H9 (cell line): ENCODE measurements around the gene ME3. TPM values are rescaled to one million over a fixed set of nuclear protein-coding genes. Genes with fewer than 3 reads are reported as not detected.

Experiments used
- DNase-seq: peaks from one replicate; pipeline ENCODE4 v3.0.0-alpha.2; 2017
- H2AFZ ChIP-seq: one replicate; pipeline ENCODE4 v1.6.1; 2013; ENCODE audit warnings: mild to moderate bottlenecking, low read length, control low read depth, moderate library complexity
- H2AK5ac ChIP-seq: 2 replicates; pipeline ENCODE4 v1.6.1; 2013; ENCODE audit warnings: low read length, control low read depth, mixed read lengths; ENCODE audit not compliant: insufficient read length
- H2BK120ac ChIP-seq: one replicate; pipeline ENCODE4 v1.6.1; 2013; ENCODE audit warnings: low read depth, mild to moderate bottlenecking, low read length, control low read depth, inconsistent platforms; ENCODE audit not compliant: poor library complexity, severe bottlenecking
- H2BK12ac ChIP-seq: 2 replicates; pipeline ENCODE4 v1.6.1; 2013; ENCODE audit warnings: low read length, control low read depth, mixed read lengths, low read depth; ENCODE audit not compliant: insufficient read length
- H2BK15ac ChIP-seq: 2 replicates; pipeline ENCODE4 v1.6.1; 2013; ENCODE audit warnings: low read depth, low read length, control low read depth
- H2BK20ac ChIP-seq: one replicate; pipeline ENCODE4 v1.6.1; 2013; ENCODE audit warnings: low read depth, mild to moderate bottlenecking, low read length, control low read depth, inconsistent platforms; ENCODE audit not compliant: poor library complexity, severe bottlenecking
- H2BK5ac ChIP-seq: 2 replicates; pipeline ENCODE4 v1.6.1; 2013; ENCODE audit warnings: low read length, control low read depth, mixed read lengths; ENCODE audit not compliant: insufficient read length
- H3K14ac ChIP-seq: 2 replicates; pipeline ENCODE4 v1.6.1; 2013; ENCODE audit warnings: low read length, control low read depth; ENCODE audit not compliant: insufficient read depth
- H3K18ac ChIP-seq: 2 replicates; pipeline ENCODE4 v1.6.1; 2013; ENCODE audit warnings: low read depth, mild to moderate bottlenecking, mixed read lengths, low read length, control low read depth; ENCODE audit not compliant: insufficient read length
- H3K23ac ChIP-seq: 2 replicates; pipeline ENCODE4 v1.6.1; 2013; ENCODE audit warnings: low read length, control low read depth, mixed read lengths, low read depth; ENCODE audit not compliant: insufficient read length
- H3K23me2 ChIP-seq: 2 replicates; pipeline ENCODE4 v1.6.1; 2013; ENCODE audit warnings: low read depth, mild to moderate bottlenecking, mixed read lengths, low read length, control low read depth; ENCODE audit not compliant: insufficient read length, poor library complexity, severe bottlenecking
- H3K27ac ChIP-seq: 2 replicates; pipeline ENCODE4 v1.5.1; 2013; ENCODE audit warnings: low read length, control low read depth, mixed read lengths, low read depth; ENCODE audit not compliant: insufficient read length
- H3K27me3 ChIP-seq: 2 replicates; pipeline ENCODE4 v1.6.1; 2013; ENCODE audit warnings: low read length, control low read depth, inconsistent platforms; ENCODE audit not compliant: insufficient read depth
- H3K4ac ChIP-seq: 2 replicates; pipeline ENCODE4 v1.6.1; 2013; ENCODE audit warnings: low read depth, mild to moderate bottlenecking, control low read depth, inconsistent platforms, low read length, moderate library complexity
- H3K4me1 ChIP-seq: 2 replicates; pipeline ENCODE4 v1.6.1; 2013; ENCODE audit warnings: low read length, control low read depth, inconsistent platforms; ENCODE audit not compliant: insufficient read depth
- H3K4me2 ChIP-seq: 2 replicates; pipeline ENCODE4 v1.6.1; 2013; ENCODE audit warnings: low read length, control low read depth, mixed read lengths; ENCODE audit not compliant: insufficient read length, insufficient read depth
- H3K56ac ChIP-seq: 2 replicates; pipeline ENCODE4 v1.6.1; 2013; ENCODE audit warnings: low read depth, mild to moderate bottlenecking, mixed read lengths, low read length, control low read depth; ENCODE audit not compliant: insufficient read length
- H3K79me1 ChIP-seq: 2 replicates; pipeline ENCODE4 v1.6.1; 2013; ENCODE audit warnings: low read depth, mild to moderate bottlenecking, moderate library complexity, low read length, control low read depth, inconsistent platforms; ENCODE audit not compliant: insufficient read depth, poor library complexity, severe bottlenecking
- H3K79me2 ChIP-seq: 2 replicates; pipeline ENCODE4 v1.6.1; 2013; ENCODE audit warnings: low read length, control low read depth, inconsistent platforms; ENCODE audit not compliant: insufficient read depth
- H3K9ac ChIP-seq: 2 replicates; pipeline ENCODE4 v1.6.1; 2013; ENCODE audit warnings: low read length, control low read depth, mixed read lengths; ENCODE audit not compliant: insufficient read length; ENCODE audit errors: extremely low read depth
- H3K9me3 ChIP-seq: one replicate; pipeline ENCODE4 v1.6.1; 2013; ENCODE audit warnings: low read depth, low read length, inconsistent platforms; ENCODE audit not compliant: control insufficient read depth
- H3T11ph ChIP-seq: one replicate; pipeline ENCODE4 v1.6.1; 2013; ENCODE audit warnings: mild to moderate bottlenecking, low read length, control low read depth, inconsistent platforms
- H4K20me1 ChIP-seq: one replicate; pipeline ENCODE4 v1.6.1; 2013; ENCODE audit not compliant: control insufficient read depth, insufficient read length, insufficient read depth
- H4K5ac ChIP-seq: 2 replicates; pipeline ENCODE4 v1.6.1; 2013; ENCODE audit warnings: low read depth, mild to moderate bottlenecking, mixed read lengths, low read length, control low read depth; ENCODE audit not compliant: insufficient read length
- H4K8ac ChIP-seq: replicated peaks from 2 replicates; pipeline ENCODE4 v1.6.1; 2013; ENCODE audit warnings: low read length, control low read depth, mixed read lengths, low read depth; ENCODE audit not compliant: insufficient read length
- H4K91ac ChIP-seq: 2 replicates; pipeline ENCODE4 v1.6.1; 2013; ENCODE audit warnings: low read depth, mild to moderate bottlenecking, moderate library complexity, mixed read lengths, low read length, control low read depth; ENCODE audit not compliant: insufficient read length
- H3K27ac Mint-ChIP-seq, 3 experiments: 2 replicates in 2 of 3; 3 replicates in 1 of 3; pipeline ENCODE4 v1.8.0; 2020 to 2021; ENCODE audit warnings: mixed read lengths in 3 of 3, mild to moderate bottlenecking in 1 of 3, moderate library complexity in 1 of 3
- H3K27me3 Mint-ChIP-seq: 2 replicates; pipeline ENCODE4 v1.8.0; 2021; ENCODE audit warnings: low read depth, mild to moderate bottlenecking, moderate library complexity, mixed read lengths
- H3K36me3 Mint-ChIP-seq, 3 experiments: 2 replicates in 2 of 3; 3 replicates in 1 of 3; pipeline ENCODE4 v1.8.0; 2020 to 2021; ENCODE audit warnings: low read depth in 3 of 3, mixed read lengths in 3 of 3; ENCODE audit not compliant: insufficient read depth in 1 of 3
- H3K4me1 Mint-ChIP-seq, 2 experiments: 2 replicates each; pipeline ENCODE4 v1.8.0; 2020; ENCODE audit warnings: mixed read lengths in 2 of 2
- H3K4me3 Mint-ChIP-seq, 2 experiments: 2 replicates in 1 of 2; 3 replicates in 1 of 2; pipeline ENCODE4 v1.8.0; 2020 to 2021; ENCODE audit warnings: mild to moderate bottlenecking in 2 of 2, mixed read lengths in 2 of 2, moderate library complexity in 1 of 2
- H3K9me3 Mint-ChIP-seq, 2 experiments: 2 replicates in 1 of 2; 3 replicates in 1 of 2; pipeline ENCODE4 v1.8.0; 2020; ENCODE audit warnings: mild to moderate bottlenecking in 2 of 2, mixed read lengths in 2 of 2, moderate library complexity in 1 of 2
- CTCF ChIP-seq: fragments of 200-600 bp; sonication (generic); conservative IDR thresholded peaks from 3 replicates; pipeline ENCODE4 v1.8.0; 2021; ENCODE audit warnings: antibody characterized with exemption, mild to moderate bottlenecking
- WGBS: extraction: QIAGEN DNeasy Blood & Tissue Kit; methylation state at CpG from one replicate; pipeline ENCODE4 v1.1.7; 2013; ENCODE audit warnings: missing lambda C conversion rate, low lambda C conversion rate, mixed read lengths; ENCODE audit not compliant: insufficient read length; ENCODE audit errors: extremely low coverage; 5-methylcytosine and 5-hydroxymethylcytosine counted together
- total RNA-seq: library from RNA; stranded (reverse); gene quantifications from 2 replicates; pipeline ENCODE4 v1.2.1, GENCODE V29; 2021

The ME3 gene
- total RNA-seq, 1 experiment from 2014 or later = 2.8 TPM

GRCh38 chr11:86575927-86576326 lies 96.5 kb downstream of the ME3 start:
- H3K27me3 Mint-ChIP-seq = peaks cover 2% of the 10 kb centered on the region; the same call in 1 of the 2 replicates
- H3K9ac ChIP-seq = no peak overlapping the region

More at GRCh38 chr11:86575927-86576326, 96.5 kb downstream of the ME3 start:
- Mint-ChIP-seq H3K4me1 (peaks cover 3 to 11% of the 10 kb centered on the region in 2 experiments), H3K9me3 (no peaks in the 10 kb centered on the region), H3K36me3 (no peaks in the 10 kb centered on the region), H3K27ac (no peak overlapping the region), H3K4me3 (no peak overlapping the region)
- H3K23me2 ChIP-seq = no peaks in the 10 kb centered on the region
- no peak overlapping the region for H4K8ac ChIP-seq
- no CpG with 5 or more reads among the region's 2 CpGs for WGBS
- H2BK5ac ChIP-seq = no peak overlapping the region
- no peak overlapping the region for H2AFZ ChIP-seq
- no peaks in the 10 kb centered on the region for H3K9me3 ChIP-seq
- H2BK20ac ChIP-seq = no peak overlapping the region
- TF ChIP-seq CTCF = no peak
- no peak overlapping the region; the same call in 1 of the 2 replicates for H3K4ac ChIP-seq
- H2AK5ac ChIP-seq = no peak overlapping the region
- H3K18ac ChIP-seq = no peak overlapping the region
- no peak overlapping the region for H2BK12ac ChIP-seq
- H3K79me2 ChIP-seq = no peaks in the 10 kb centered on the region
- H2BK15ac ChIP-seq = no peak overlapping the region
- H3K23ac ChIP-seq = no peak overlapping the region
- H3K4me1 ChIP-seq = no peaks in the 10 kb centered on the region
- DNase-seq = no peak
- H2BK120ac ChIP-seq = no peak overlapping the region
- H3K14ac ChIP-seq = no peak overlapping the region
- H3K79me1 ChIP-seq = no peaks in the 10 kb centered on the region
- no peak overlapping the region for H3T11ph ChIP-seq
- H4K91ac ChIP-seq = no peak overlapping the region
- no peak overlapping the region for H4K5ac ChIP-seq
- no peaks in the 10 kb centered on the region for H4K20me1 ChIP-seq
- H3K4me2 ChIP-seq = no peak overlapping the region
- H3K27ac ChIP-seq = no peak overlapping the region
- H3K56ac ChIP-seq = no peak overlapping the region
- H3K27me3 ChIP-seq = no peaks in the 10 kb centered on the region
